Stimulated activated CD4-positive, alpha-beta T cell treated with anti-CD3 and anti-CD28 coated beads, Interleukin-12 subunit alpha, Interleukin-12 subunit beta, amount 100 ng/mL, for 24 hours (primary cell): Measurements from ENCODE around the gene XRN2.
A peak's percentile ranks its signal among the peaks of the same experiment; 100 is the strongest.

Experiments
- DNase-seq, 2 experiments: peaks; one replicate each; pipeline ENCODE4 v3.0.0-alpha.2; 2020; ENCODE audit warnings: low read depth in 2 of 2

The XRN2 gene

GRCh38 chr20:21301940-21302663, 1.0 kb upstream of the XRN2 start:
- DNase-seq = no peak

- DNase-seq = no peak
Measured at GRCh38 chr20:21302664-21303060, 469 bp upstream of the XRN2 start.

- DNase-seq = no peak
Measured at GRCh38 chr20:21303872-21304586, 898 bp downstream of the XRN2 start.

GRCh38 chr20:21308340-21308739, 5.2 kb downstream of the XRN2 start:
- no peak for DNase-seq

- DNase-seq = no peak
Measured at GRCh38 chr20:21309678-21310467, 6.7 kb downstream of the XRN2 start.

- DNase-seq = no peak
Measured at GRCh38 chr20:21312813-21313474, 9.8 kb downstream of the XRN2 start.

- DNase-seq = peak in 1 of 2 experiments; percentile 7
Measured at GRCh38 chr20:21315138-21315537, 12.0 kb downstream of the XRN2 start.

- no peak for DNase-seq
Measured at GRCh38 chr20:21322083-21322710, 19.1 kb downstream of the XRN2 start.

- no peak for DNase-seq
Measured at GRCh38 chr20:21322921-21323331, 19.8 kb downstream of the XRN2 start.

- DNase-seq = no peak
Measured at GRCh38 chr20:21323640-21324039, 20.5 kb downstream of the XRN2 start.

- no peak for DNase-seq
Measured at GRCh38 chr20:21324126-21324525, 21.0 kb downstream of the XRN2 start.

- no peak for DNase-seq
Measured at GRCh38 chr20:21325296-21325695, 22.2 kb downstream of the XRN2 start.

- no peak for DNase-seq
Measured at GRCh38 chr20:21326700-21327099, 23.6 kb downstream of the XRN2 start.

- DNase-seq = no peak
Measured at GRCh38 chr20:21336455-21337151, 33.5 kb downstream of the XRN2 start.

GRCh38 chr20:21338291-21338690, 35.2 kb downstream of the XRN2 start:
- DNase-seq = no peak

GRCh38 chr20:21339499-21339898, 36.4 kb downstream of the XRN2 start:
- DNase-seq = no peak

GRCh38 chr20:21340991-21341697, 38.0 kb downstream of the XRN2 start:
- no peak for DNase-seq

GRCh38 chr20:21342656-21343345, 39.7 kb downstream of the XRN2 start:
- DNase-seq = no peak

GRCh38 chr20:21344206-21344900, 41.2 kb downstream of the XRN2 start:
- DNase-seq = no peak
